GM23338 (cell line): Measurements from ENCODE around the gene F2RL2. TPM values are rescaled to one million over a fixed set of nuclear protein-coding genes. Genes with fewer than 3 reads are reported as not detected.

Experiments
- ATAC-seq: fragments of 200-7000 bp; cut with Tn5 transposase; 3 replicates; pipeline ENCODE4 v1.9.1; 2020
- DNase-seq: peaks from one replicate; pipeline ENCODE4 v3.0.0-alpha.2; 2015; ENCODE audit warnings: low spot score
- H2AFZ ChIP-seq: fragments of 200-600 bp; sonication (generic); 2 replicates; pipeline ENCODE4 v1.8.0; 2016; ENCODE audit warnings: antibody characterized with exemption, mild to moderate bottlenecking, moderate library complexity
- H3F3A ChIP-seq: fragments of 200-600 bp; sonication (generic); replicated peaks from 2 replicates; pipeline ENCODE4 v1.8.0; 2017; ENCODE audit warnings: antibody characterized with exemption, mixed run types, low read depth
- H3K27ac ChIP-seq: fragments of 200-600 bp; sonication (generic); 2 replicates; pipeline ENCODE4 v1.6.1; 2016; ENCODE audit warnings: low read depth
- H3K27me3 ChIP-seq: fragments of 200-600 bp; sonication (generic); 2 replicates; pipeline ENCODE4 v1.8.0; 2016; ENCODE audit warnings: mild to moderate bottlenecking, mixed run types, moderate library complexity; ENCODE audit not compliant: insufficient read depth
- H3K36me3 ChIP-seq: fragments of 200-600 bp; sonication (generic); 2 replicates; pipeline ENCODE4 v1.8.0; 2016; ENCODE audit warnings: mild to moderate bottlenecking; ENCODE audit not compliant: insufficient read depth
- H3K4me1 ChIP-seq: fragments of 200-600 bp; sonication (generic); 2 replicates; pipeline ENCODE4 v1.8.0; 2016; ENCODE audit warnings: mild to moderate bottlenecking, moderate library complexity; ENCODE audit not compliant: insufficient read depth
- H3K4me2 ChIP-seq: fragments of 200-600 bp; sonication (generic); 2 replicates; pipeline ENCODE4 v1.7.1; 2017; ENCODE audit warnings: mixed run types
- H3K4me3 ChIP-seq: fragments of 200-600 bp; sonication (generic); 2 replicates; pipeline ENCODE4 v1.6.1; 2016; ENCODE audit warnings: mixed run types
- H3K79me2 ChIP-seq: fragments of 200-600 bp; sonication (generic); replicated peaks from 2 replicates; pipeline ENCODE4 v1.8.0; 2017; ENCODE audit warnings: mild to moderate bottlenecking; ENCODE audit not compliant: insufficient read depth
- H3K9me2 ChIP-seq: fragments of 200-600 bp; sonication (generic); 2 replicates; pipeline ENCODE4 v1.8.0; 2017; ENCODE audit not compliant: insufficient read depth
- H4K20me1 ChIP-seq: fragments of 200-600 bp; sonication (generic); replicated peaks from 2 replicates; pipeline ENCODE4 v1.8.0; 2017; ENCODE audit warnings: mild to moderate bottlenecking; ENCODE audit not compliant: insufficient read depth
- H3K27ac Mint-ChIP-seq: 2 replicates; pipeline ENCODE4 v1.8.0; 2020; ENCODE audit warnings: inconsistent platforms, mild to moderate bottlenecking, moderate library complexity, mixed read lengths
- H3K27me3 Mint-ChIP-seq: 3 replicates; pipeline ENCODE4 v1.8.0; 2022; ENCODE audit warnings: low read depth, mild to moderate bottlenecking, moderate library complexity, mixed read lengths, inconsistent platforms; ENCODE audit not compliant: insufficient read depth, poor library complexity
- H3K36me3 Mint-ChIP-seq: 3 replicates; pipeline ENCODE4 v1.8.0; 2021; ENCODE audit warnings: low read depth, mild to moderate bottlenecking, inconsistent platforms, moderate library complexity, mixed read lengths
- H3K4me1 Mint-ChIP-seq: 3 replicates; pipeline ENCODE4 v1.8.0; 2020; ENCODE audit warnings: mild to moderate bottlenecking, inconsistent platforms, mixed read lengths
- H3K4me3 Mint-ChIP-seq: 3 replicates; pipeline ENCODE4 v1.8.0; 2021; ENCODE audit warnings: moderate library complexity, mild to moderate bottlenecking, inconsistent platforms, mixed read lengths
- H3K9me3 Mint-ChIP-seq: 3 replicates; pipeline ENCODE4 v1.8.0; 2020; ENCODE audit warnings: moderate library complexity, mild to moderate bottlenecking, inconsistent platforms, mixed read lengths
- CREB1 ChIP-seq: fragments of 250-450 bp; sonication (Bioruptor Pico); IDR thresholded peaks from 2 replicates; pipeline ENCODE4 v1.5.0; 2020; ENCODE audit warnings: low read depth, mild to moderate bottlenecking, moderate library complexity
- EZH2phosphoT487 ChIP-seq: fragments of 200-600 bp; sonication (generic); IDR thresholded peaks from one replicate; pipeline ENCODE4 v1.8.1; 2018; ENCODE audit warnings: antibody characterized with exemption; ENCODE audit not compliant: unreplicated experiment
- JUNB ChIP-seq: IDR thresholded peaks from one replicate; pipeline ENCODE4 v1.6.1; 2016; ENCODE audit warnings: antibody characterized with exemption; ENCODE audit not compliant: unreplicated experiment
- POLR2AphosphoS5 ChIP-seq: IDR thresholded peaks from 2 replicates; pipeline ENCODE4 v1.6.1; 2016; ENCODE audit warnings: antibody characterized with exemption, low read depth
- STAT1 ChIP-seq: IDR thresholded peaks from one replicate; pipeline ENCODE4 v1.6.1; 2016; ENCODE audit warnings: antibody characterized with exemption; ENCODE audit not compliant: unreplicated experiment
- ZNF114 ChIP-seq: fragments of 250-450 bp; sonication (Bioruptor Pico); IDR thresholded peaks from 2 replicates; pipeline ENCODE4 v1.5.0; 2020; ENCODE audit warnings: mild to moderate bottlenecking, moderate library complexity
- polyA plus RNA-seq: library from polyadenylated mRNA; unstranded; fragments of >200 nt; fragmentation: Nextera tagmentation; extraction: Ambion mirVana; gene quantifications from 2 replicates; pipeline ENCODE4 v1.2.1, GENCODE V29; 2016
- total RNA-seq: library from RNA; depleted of rRNA; stranded (reverse); fragments of >200 nt; shearing (Covaris generic); gene quantifications from 2 replicates; pipeline ENCODE4 v1.2.3, GENCODE V29; 2014
- TF ChIP-seq, protein P1 (sequence below): IDR thresholded peaks from one replicate; pipeline ENCODE4 v1.6.1; 2018; ENCODE audit warnings: antibody characterized with exemption; ENCODE audit not compliant: unreplicated experiment
- TF ChIP-seq, protein P2 (sequence below): IDR thresholded peaks from 2 replicates; pipeline ENCODE4 v1.6.1; 2016; ENCODE audit warnings: antibody characterized with exemption

F2RL2 gene
- total and polyA plus RNA-seq, 2 experiments from 2014 or later: 0.42 to 0.70 TPM

DNA sequence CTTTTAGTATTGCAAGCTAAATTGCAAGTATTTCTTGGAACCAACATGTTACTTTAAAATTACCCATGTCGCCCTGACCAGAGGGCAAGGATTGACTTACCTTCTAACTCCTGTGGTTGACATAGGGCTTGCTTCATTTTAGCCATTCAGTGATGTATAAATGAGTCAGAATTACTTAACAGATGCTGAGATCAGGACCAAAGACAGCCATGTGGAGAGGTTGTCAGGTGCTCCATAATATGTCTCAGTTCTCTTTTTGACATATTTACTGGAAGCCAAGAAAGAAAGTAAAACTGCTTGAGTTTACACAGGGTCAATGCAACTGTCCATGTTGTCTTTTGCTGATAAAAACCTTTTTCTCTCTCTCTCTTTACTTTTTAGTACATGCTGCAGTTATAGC lies 33.2 kb downstream of the F2RL2 start:
- no peaks in the 10 kb centered on the region for H3K79me2 ChIP-seq
- H4K20me1 ChIP-seq: no peaks in the 10 kb centered on the region
- no peaks in the 10 kb centered on the region; the same call in 1 of the 2 replicates for H3K4me1 ChIP-seq
- H3K36me3 Mint-ChIP-seq: no peaks in the 10 kb centered on the region; the same call in 1 of the 3 replicates
- H3K9me3 Mint-ChIP-seq: no peaks in the 10 kb centered on the region
- no peak for ATAC-seq
- DNase-seq: no peak
- H3K36me3 ChIP-seq: no peaks in the 10 kb centered on the region
- no peak overlapping the region for H3K4me3 ChIP-seq
- H3K4me2 ChIP-seq: no peak overlapping the region
- no peak overlapping the region for H3K27ac ChIP-seq
- no peak overlapping the region for H3K27ac Mint-ChIP-seq
- H3F3A ChIP-seq: no peaks in the 10 kb centered on the region
- TF ChIP-seq JUNB (no peak), ZNF114 (CRISPR knock-in tag) (no peak), CREB1 (no peak), STAT1 (no peak), EZH2phosphoT487 (no peak)
- no peak overlapping the region for H3K4me3 Mint-ChIP-seq
- no peaks in the 10 kb centered on the region; the same call in 2 of the 3 replicates for H3K4me1 Mint-ChIP-seq
- no peak overlapping the region for H2AFZ ChIP-seq
- H3K27me3 ChIP-seq: no peaks in the 10 kb centered on the region
- no peaks in the 10 kb centered on the region for H3K9me2 ChIP-seq
- H3K27me3 Mint-ChIP-seq: no peaks in the 10 kb centered on the region

DNA sequence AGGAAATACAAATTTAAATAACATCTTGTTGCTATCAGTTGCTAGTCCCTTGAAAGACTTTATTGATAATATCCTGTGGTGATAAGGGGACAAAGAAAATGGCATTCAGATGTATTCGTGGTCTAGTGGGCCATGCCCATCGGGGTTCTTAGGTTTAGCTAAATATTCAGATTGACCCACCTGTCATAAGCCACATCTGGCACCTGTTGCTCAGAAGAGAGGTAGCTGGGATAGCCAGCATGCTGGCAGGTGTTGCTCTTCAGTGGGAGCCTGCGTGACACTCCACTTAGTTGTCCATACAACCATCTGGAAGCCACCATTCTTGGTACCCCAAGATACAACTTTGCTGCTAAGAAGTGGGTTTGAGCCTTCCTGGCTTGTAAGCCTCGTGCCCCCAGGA lies 36.7 kb downstream of the F2RL2 start:
- no peaks in the 10 kb centered on the region for H4K20me1 ChIP-seq
- DNase-seq (no peak), ATAC-seq (no peak)
- no peaks in the 10 kb centered on the region for H3K27me3 ChIP-seq
- no peaks in the 10 kb centered on the region for H3F3A ChIP-seq
- H3K79me2 ChIP-seq: no peaks in the 10 kb centered on the region
- no peaks in the 10 kb centered on the region for H3K36me3 Mint-ChIP-seq
- no peak overlapping the region for H3K27ac Mint-ChIP-seq
- peaks cover 24% of the 10 kb centered on the region for H3K4me1 ChIP-seq
- H3K36me3 ChIP-seq: no peaks in the 10 kb centered on the region
- H3K9me2 ChIP-seq: no peaks in the 10 kb centered on the region
- no peak for TF ChIP-seq EZH2phosphoT487
- no peak for TF ChIP-seq JUNB
- TF ChIP-seq POLR2AphosphoS5: no peak
- TF ChIP-seq CREB1: no peak
- TF ChIP-seq, protein P1, sequence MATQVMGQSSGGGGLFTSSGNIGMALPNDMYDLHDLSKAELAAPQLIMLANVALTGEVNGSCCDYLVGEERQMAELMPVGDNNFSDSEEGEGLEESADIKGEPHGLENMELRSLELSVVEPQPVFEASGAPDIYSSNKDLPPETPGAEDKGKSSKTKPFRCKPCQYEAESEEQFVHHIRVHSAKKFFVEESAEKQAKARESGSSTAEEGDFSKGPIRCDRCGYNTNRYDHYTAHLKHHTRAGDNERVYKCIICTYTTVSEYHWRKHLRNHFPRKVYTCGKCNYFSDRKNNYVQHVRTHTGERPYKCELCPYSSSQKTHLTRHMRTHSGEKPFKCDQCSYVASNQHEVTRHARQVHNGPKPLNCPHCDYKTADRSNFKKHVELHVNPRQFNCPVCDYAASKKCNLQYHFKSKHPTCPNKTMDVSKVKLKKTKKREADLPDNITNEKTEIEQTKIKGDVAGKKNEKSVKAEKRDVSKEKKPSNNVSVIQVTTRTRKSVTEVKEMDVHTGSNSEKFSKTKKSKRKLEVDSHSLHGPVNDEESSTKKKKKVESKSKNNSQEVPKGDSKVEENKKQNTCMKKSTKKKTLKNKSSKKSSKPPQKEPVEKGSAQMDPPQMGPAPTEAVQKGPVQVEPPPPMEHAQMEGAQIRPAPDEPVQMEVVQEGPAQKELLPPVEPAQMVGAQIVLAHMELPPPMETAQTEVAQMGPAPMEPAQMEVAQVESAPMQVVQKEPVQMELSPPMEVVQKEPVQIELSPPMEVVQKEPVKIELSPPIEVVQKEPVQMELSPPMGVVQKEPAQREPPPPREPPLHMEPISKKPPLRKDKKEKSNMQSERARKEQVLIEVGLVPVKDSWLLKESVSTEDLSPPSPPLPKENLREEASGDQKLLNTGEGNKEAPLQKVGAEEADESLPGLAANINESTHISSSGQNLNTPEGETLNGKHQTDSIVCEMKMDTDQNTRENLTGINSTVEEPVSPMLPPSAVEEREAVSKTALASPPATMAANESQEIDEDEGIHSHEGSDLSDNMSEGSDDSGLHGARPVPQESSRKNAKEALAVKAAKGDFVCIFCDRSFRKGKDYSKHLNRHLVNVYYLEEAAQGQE: no peak
- peaks cover 18% of the 10 kb centered on the region for H3K4me1 Mint-ChIP-seq
- H2AFZ ChIP-seq: no peak overlapping the region
- H3K4me2 ChIP-seq: no peak overlapping the region
- H3K9me3 Mint-ChIP-seq: no peaks in the 10 kb centered on the region
- no peak overlapping the region for H3K4me3 ChIP-seq
- H3K27me3 Mint-ChIP-seq: no peaks in the 10 kb centered on the region
- H3K4me3 Mint-ChIP-seq: no peak overlapping the region
- H3K27ac ChIP-seq: no peak overlapping the region

DNA sequence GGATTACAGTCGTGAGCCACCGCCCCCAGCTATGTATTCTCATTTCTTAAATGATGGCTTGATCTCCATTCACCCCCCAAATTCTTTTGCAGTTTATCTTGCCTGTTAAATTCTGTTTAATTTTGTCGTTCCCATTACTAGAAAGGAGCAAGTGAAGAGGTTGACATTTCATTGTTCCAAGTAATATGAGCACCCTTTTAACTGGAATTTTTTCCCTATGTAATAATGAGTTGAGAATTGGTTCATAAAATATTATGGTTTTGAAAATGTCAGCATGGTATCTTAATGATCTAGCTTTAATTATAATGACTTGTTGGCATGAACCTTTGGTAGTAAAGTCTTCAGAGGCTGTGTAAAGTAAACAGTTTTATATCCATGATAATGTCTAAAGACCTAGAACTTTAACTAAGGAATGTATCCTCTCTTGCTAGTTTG lies 37.4 kb downstream of the F2RL2 start:
- H3K36me3 Mint-ChIP-seq: no peaks in the 10 kb centered on the region
- Histone ChIP-seq H3K4me3 (no peak overlapping the region), H3K4me1 (peaks cover 25% of the 10 kb centered on the region), H3K27me3 (no peaks in the 10 kb centered on the region), H3K79me2 (no peaks in the 10 kb centered on the region), H3F3A (no peaks in the 10 kb centered on the region), H2AFZ (no peak overlapping the region), H4K20me1 (no peaks in the 10 kb centered on the region), H3K27ac (no peak overlapping the region), H3K4me2 (no peak overlapping the region), H3K9me2 (no peaks in the 10 kb centered on the region), H3K36me3 (no peaks in the 10 kb centered on the region)
- H3K9me3 Mint-ChIP-seq: no peaks in the 10 kb centered on the region
- no peak overlapping the region for H3K4me3 Mint-ChIP-seq
- no peaks in the 10 kb centered on the region for H3K27me3 Mint-ChIP-seq
- ATAC-seq (no peak), DNase-seq (no peak)
- H3K27ac Mint-ChIP-seq: no peak overlapping the region
- H3K4me1 Mint-ChIP-seq: peaks cover 21% of the 10 kb centered on the region
- TF ChIP-seq, protein P2, sequence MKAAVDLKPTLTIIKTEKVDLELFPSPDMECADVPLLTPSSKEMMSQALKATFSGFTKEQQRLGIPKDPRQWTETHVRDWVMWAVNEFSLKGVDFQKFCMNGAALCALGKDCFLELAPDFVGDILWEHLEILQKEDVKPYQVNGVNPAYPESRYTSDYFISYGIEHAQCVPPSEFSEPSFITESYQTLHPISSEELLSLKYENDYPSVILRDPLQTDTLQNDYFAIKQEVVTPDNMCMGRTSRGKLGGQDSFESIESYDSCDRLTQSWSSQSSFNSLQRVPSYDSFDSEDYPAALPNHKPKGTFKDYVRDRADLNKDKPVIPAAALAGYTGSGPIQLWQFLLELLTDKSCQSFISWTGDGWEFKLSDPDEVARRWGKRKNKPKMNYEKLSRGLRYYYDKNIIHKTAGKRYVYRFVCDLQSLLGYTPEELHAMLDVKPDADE: no peak
